ENCODE results near the gene SFXN1.
"Not testable (repeated sequence)": the region's sequence is repeated elsewhere in the genome, so short reads cannot be mapped to it uniquely, and the experiment has no call there.

Gene SFXN1, protein sequence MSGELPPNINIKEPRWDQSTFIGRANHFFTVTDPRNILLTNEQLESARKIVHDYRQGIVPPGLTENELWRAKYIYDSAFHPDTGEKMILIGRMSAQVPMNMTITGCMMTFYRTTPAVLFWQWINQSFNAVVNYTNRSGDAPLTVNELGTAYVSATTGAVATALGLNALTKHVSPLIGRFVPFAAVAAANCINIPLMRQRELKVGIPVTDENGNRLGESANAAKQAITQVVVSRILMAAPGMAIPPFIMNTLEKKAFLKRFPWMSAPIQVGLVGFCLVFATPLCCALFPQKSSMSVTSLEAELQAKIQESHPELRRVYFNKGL

DNA sequence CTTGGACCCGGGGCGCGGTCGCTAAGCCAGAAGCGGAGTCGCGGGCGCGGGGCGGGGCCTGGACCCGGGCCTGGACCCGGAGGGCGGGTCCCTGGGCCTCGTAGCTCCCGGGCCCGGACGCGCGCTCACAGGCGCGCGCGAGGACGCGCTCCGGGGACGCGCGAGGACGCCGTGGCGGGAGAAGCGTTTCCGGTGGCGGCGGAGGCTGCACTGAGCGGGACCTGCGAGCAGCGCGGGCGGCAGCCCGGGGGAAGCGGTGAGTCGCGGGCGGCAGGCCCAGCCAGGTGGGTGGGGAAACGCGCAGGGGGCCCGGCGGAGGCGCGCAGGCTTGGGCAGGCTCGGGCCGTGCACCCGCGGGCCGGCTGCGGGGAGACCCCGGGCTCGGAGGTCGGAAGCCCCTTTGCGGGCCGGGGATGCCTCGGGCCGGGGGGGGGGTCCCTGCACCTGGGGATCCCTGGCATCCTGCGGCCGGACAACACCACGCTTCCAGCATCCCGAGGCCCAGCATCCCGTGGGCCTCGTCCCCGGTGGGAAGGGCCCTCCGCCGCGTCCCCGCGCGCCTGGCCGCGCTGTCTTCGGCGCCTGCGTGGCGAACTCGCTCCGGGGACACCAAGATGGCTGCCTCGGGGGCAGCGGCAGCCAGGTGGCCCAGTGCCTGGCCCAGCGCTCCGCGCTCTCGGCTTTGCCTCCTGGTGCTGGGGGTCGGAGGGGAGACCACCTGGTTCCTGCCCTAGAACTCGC, at the start of gene SFXN1:
Gene SFXN1 (plus strand): TSS at position 177 of the 741 bp plus-strand sequence. CDS start 13,544 bp downstream, outside the sequence.
- DNase-seq (ENCODE audit: low read depth): peak; percentile 59

DNA sequence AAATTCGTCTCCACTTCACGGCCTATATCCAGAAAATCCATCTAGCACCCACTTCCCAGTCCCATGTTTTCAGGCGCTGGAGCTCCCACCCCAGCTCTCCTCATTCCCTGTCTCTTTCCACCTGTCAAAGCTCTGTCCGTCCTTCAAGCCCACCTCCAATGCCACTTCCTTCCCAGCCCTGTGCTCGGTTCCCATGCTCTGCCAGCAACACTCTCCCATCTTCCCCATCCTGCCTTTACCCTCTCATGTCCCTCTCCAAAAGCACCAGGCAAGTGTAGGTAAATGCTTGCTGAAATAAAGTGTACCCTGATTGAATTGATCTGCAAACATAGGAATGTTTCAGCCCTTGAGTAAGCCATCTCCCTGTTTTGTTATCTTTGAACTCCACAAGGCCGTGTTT, 43.6 kb upstream of the SFXN1 start:
- DNase-seq (ENCODE audit: low read depth): no peak

DNA sequence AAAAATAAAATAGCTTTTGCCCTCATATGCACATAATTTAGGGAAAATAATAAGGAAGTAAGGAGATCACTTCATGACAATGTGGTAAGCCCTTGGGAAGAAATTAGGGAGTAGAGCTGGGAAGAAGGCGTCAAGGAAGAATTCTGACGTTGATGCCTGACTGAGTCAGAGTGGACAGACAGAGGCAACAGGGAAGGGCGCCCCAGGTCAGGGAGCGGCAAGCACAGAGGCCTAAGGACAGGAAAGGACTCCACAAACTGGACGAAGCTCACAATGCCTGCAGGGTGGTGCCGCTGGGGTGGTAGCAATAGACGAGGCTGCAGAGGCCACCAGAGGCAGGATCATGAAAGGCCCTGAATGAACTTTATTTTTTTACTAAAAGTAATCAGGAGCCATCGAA, 42.0 kb upstream of the SFXN1 start:
- DNase-seq (ENCODE audit: low read depth): no peak

DNA sequence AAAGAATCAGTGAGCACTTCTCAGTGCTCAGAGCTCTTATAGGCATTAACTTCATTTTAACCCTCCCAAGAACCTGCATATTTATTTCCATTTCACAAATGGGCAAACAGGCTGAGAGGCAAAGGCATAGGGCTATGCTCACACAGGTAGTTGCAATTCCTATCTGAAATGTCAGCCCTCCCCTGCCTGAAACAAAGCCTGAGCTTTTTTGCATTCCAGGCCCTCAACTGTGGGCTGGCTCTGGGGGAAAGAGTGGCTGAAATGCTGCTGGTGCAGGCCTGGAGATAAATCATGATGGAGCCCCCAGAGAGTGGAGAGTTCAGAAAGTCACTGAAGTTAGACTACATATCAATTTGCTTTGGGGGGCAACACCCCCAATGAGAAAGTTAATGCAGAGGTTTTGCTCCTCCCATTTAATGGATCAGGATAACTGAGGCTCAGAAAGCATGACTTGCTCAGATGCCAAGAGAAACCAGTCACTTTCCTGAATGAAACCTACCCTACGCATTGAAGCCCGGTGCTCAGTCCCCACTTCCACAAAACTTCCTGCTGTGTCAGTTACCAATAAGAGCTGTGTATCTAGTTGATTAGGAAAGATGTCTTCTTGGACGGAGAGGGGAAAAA, 40.0 kb upstream of the SFXN1 start:
- DNase-seq (ENCODE audit: low read depth): no peak

DNA sequence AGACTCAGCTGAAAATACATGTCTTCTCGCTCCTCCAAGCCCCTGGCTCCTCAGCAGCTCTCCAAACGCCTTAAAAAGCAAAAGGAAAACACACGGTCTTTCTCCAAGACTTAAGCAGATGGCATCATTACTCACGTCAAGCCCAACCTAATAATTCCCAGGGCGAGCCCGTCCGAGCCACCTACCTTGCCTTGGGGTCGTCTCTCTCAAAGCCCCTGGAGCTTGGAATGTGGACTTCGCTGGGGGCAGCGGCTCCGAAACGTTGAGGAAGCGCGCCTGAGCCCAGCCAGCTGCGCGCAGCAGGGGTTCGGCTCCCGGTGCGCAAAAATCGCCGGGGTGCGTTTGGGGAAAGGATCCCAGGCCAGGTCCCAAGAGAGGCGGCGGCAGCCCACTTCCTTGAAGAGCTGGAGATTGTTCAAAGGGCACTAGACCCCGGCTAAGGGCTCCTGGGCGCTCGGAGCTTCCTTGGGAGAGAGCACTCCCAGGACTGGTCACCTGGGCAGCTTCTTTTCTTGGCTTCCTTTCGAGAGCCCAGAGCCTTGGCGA, 34.8 kb upstream of the SFXN1 start:
- no peak for DNase-seq (ENCODE audit: low read depth)

DNA sequence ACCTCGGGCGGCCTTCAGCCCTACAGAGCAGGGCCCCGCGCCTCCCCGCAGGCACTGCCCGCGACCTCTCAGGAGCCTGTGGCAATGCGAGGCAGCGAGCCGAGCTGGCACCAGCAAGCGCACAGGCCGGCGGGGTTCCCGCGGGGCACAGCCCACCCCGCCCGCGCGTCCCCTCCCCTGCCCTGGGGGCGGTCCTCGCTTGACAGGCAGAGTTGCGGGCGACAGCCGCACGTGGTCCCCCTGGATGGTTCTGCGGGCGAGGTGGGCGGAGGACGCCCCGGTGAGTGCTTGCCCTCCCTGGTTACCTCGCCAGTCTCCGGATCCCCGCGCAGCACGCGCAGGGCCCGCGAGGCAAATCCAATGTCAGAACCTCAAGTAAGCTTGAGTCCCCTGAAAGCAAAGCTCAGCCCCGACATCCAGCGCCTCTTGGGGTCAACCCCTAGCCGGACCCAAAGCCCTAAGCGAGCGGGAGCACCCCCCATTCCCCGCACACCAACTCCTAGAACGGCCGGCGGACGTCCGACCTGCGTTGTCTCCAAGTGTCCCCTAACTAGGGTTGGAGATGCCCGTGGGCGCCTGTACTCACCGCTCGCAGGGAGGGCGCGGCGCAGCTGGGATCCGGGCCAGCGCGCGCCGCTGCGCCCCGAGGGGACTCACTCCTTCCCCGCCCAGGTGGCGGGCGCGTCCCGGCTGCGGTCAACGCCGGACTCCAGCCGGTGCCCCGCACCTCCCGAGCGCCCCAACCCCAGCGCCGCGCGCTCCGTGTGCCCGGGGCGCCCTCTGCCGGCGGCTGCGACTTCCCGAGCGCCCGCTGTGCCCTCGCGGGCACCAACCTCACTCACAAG, 34.1 kb upstream of the SFXN1 start, which contains the start of gene DRD1:
Gene DRD1 (minus strand): TSS at position 123 of the 845 bp plus-strand sequence. CDS start 1,083 bp downstream, outside the sequence.
- peak; percentile 17 for DNase-seq (ENCODE audit: low read depth)

DNA sequence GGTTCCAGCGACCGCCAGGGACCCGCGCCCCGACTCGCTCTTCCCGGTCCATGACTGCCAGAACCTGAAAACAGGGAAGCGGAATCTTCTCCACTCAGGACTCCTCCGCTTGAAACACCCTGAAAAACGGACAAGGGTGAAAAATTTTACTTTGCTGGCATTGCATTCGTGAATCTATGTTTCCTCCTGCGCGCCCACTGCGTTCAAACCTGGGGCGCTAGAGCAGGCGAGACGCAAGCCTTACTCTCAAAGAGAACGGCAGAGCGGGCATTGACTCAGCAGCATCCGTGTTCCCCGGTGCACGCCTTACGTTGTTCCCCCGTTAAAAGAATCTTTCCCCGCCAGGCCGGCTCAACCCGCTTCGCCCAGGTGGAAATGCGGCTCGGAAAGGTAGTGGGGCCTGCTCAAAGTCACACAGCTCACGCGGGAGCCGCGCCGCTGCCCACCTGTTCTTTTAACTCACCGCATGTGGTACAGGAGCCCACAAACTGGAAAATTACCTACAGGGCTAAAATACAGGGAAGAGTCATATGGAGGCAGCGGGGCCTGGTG, 33.4 kb upstream of the SFXN1 start:
- DNase-seq (ENCODE audit: low read depth): no peak

DNA sequence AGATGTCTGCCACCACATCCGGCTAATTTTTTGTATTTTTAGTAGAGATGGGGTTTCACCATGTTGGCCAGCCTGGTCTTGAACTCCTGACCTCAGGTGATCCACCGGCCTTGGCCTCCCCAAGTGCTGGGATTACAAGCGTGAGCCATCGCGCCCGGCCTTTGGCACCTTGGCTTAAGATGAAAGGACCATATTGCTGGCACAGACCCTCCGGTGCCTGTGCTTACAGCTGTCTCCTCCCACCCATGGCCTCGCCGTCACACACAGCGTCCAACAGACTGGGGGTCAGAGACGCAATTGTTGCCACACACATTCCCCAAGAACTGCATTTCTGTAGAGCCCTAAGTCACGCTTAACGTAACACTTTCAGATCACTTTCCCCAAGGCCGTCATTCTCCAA, 32.0 kb upstream of the SFXN1 start:
- not testable (repeated sequence) for DNase-seq (ENCODE audit: low read depth)

DNA sequence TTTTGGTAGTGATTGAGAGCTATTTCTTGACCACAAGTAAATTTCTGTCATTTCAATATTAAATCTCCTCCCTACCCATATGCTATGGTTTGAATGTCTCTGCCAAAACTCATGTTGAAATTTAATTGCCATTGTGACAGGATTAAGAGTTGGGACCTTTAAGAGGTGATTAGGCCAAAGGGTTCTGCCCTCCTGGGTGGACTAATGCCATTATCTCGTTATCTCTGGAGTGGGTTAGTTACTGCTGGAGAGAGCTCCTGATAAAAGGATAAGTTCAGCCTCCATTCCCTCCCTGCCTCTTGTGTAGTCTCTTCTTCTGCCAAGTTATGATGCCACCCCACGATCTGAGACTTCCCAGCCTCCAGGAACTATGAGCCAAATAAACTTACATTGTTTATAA, 30.8 kb upstream of the SFXN1 start:
- no peak for DNase-seq (ENCODE audit: low read depth)

DNA sequence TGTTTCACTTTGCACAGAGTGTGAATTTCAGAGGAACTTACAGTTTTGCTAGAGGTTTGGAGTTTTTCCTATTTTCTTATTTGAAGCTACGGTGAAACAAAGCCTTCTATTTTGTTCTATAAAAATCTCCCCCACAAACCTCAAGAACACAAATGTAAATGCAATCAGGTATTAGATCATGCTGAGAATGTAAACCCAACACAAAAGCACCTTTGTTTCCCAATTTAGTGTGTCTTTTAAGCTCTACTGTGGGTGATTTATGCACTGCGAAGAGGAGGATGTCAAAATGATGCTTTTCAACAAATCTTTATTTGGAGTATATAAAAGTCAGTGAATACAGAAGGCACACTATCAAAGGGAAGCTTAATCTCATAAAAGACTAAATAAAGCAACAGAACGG, 30.1 kb upstream of the SFXN1 start:
- DNase-seq (ENCODE audit: low read depth): no peak

DNA sequence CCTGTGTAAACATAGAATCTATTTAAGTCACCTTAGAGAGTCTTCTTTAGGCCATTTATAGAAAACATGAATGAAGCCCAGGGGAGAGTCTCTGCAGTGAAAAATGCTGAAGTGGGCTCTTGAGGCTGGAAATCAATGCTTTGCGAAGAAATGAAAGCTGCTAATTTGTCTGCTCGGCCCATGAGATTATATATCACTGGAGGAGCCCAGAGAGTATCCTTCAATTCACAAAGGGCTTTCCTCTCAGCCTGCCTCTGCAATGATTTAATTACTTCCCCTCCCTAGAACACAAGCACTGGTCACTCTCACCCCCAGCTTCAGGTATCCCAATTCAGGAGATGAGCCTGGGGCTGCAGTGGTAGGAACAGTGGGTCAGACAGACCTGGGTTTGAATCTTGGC, 26.2 kb upstream of the SFXN1 start:
- no peak for DNase-seq (ENCODE audit: low read depth)

DNA sequence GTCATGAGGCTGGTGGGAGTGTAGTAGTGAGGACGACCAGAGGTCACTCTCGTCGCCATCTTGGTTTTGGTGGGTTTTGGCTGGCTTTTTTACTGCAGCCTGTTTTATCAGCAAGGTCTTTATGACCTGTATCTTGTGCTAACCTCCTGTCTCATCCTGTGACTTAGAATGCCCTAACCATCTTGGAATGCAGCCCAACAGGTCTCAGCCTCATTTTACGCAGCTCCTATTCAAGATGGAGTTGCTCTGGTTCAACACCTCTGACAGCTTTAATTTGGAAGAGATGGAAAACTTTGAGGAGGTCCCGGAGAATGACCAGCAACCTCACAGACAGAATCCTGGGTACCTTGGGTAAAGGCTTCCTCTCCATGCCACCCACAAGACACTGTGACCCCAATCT, 24.0 kb upstream of the SFXN1 start:
- not testable (repeated sequence) for DNase-seq (ENCODE audit: low read depth)

DNA sequence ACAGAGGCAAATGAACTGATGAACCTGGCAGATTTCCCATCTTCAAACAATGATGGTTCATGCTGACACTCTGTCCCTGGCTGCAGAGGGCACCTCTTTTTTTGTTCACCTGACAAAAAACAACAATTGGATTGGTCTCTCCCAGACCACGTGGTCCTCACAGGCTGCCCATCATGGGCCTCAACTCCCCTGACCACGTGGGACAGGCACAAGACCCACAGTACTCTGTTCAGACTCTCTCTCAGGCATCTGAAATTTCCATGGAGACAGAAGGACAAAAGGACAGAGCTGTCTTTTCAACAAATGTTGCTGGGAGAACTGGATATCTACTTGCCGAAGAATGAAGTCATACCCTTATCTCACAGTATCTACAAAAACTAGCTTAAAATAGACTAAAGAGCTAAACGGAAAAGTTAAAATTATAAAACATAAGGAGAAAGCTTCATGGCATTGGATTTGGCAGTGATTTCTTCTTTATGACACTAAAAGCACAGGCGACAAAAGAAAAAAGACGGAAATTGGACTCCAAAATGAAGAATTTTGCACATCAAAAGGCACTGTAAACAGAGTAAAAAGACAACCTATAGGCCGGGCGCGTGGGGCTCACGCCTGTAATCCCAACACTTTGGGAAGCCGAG, 22.1 kb upstream of the SFXN1 start:
- no peak for DNase-seq (ENCODE audit: low read depth)

DNA sequence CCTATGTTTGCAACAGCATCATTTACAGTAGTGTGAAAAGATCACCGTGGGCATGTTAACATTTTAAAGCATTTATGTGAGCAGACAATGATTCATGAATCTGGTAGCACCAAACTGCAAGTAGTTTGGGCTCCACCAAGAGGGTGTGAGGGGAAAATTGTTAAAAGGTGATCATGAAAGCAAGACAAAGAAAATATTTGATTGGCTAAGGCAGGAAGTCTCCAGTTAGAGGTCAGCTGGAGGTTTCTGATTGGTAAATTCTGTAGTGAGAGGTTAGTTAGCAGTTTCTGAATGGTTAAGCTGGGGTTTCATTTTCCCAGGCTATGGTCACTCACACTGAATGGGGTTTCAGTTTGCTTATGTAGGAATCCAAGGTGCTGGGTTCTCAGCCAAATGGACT, 20.9 kb upstream of the SFXN1 start:
- no peak for DNase-seq (ENCODE audit: low read depth)

DNA sequence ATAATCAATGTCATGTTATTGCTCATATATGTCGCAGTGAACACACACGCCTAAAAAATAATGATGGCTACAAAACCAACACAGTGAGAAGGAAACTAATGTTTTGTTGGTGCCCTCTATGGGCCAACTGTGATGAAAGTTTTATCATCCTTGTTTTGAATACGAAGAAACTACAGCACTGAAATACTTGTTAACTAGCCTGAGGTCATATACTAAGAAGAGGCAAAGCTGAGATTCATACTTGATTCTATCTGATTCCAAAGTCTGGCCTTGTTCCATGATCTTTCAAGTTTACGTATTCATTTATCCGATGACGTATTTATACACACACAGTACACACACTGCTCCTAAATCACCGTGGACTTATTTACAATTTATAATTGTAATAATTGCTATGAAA, 18.2 kb upstream of the SFXN1 start:
- DNase-seq (ENCODE audit: low read depth): no peak

DNA sequence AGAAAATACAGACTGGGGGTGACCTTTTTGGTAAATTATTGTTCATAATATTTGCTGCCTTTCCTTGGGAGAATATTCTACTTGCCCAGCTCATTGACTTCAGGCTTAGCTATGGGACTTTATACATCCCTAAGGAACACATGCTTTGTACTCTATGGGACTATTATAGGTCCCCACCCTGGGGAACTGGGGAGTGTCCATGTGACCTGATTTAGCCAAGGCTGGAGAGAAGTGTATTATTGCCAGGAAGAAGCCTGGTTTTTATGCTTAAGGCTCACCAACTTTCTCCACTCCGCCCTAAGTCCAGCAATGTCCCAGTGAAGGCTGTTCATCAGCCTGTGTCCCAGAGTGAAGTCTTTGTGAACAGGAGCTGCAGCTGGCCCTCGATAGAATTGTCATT, 17.8 kb upstream of the SFXN1 start:
- DNase-seq (ENCODE audit: low read depth): no peak

DNA sequence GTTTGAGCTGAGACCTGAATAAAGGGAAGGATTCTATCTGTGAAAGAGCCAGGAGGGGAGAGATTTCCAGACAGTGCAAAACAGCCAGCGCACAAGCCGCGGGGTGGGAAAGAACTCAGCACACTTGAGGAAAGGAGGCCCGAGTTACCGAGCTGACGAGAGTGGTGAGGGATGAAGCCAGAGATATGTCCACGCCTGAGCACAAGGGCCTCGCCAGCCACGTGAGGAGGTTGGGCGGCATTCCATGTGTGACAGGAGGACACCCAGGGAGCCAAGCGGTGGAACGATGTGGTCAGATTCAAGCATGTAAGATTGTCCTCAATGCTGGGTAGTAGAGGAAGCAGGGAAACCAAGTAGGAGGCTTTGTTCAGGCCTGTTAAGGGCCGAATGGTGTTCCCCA, 17.0 kb upstream of the SFXN1 start:
- no peak for DNase-seq (ENCODE audit: low read depth)

DNA sequence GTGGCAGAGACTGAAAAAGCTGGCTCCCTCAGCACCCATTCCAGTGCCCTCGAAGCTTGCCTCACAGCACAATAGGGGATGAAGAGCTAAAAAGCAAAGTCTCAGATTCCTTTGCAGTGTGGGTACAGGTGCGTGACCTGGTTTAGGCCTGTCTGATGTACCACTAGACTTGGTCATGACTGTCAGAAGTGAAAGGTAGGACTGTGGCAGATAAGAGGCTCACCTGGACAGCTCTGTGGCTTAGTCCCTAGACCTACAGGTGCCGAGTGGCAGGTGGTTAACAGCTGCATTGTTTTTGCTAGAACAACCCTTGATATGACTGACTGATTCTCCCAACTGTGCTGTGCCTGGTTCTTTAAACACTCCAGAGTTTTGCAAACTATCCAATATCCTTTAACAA, 14.7 kb upstream of the SFXN1 start:
- DNase-seq (ENCODE audit: low read depth): no peak

DNA sequence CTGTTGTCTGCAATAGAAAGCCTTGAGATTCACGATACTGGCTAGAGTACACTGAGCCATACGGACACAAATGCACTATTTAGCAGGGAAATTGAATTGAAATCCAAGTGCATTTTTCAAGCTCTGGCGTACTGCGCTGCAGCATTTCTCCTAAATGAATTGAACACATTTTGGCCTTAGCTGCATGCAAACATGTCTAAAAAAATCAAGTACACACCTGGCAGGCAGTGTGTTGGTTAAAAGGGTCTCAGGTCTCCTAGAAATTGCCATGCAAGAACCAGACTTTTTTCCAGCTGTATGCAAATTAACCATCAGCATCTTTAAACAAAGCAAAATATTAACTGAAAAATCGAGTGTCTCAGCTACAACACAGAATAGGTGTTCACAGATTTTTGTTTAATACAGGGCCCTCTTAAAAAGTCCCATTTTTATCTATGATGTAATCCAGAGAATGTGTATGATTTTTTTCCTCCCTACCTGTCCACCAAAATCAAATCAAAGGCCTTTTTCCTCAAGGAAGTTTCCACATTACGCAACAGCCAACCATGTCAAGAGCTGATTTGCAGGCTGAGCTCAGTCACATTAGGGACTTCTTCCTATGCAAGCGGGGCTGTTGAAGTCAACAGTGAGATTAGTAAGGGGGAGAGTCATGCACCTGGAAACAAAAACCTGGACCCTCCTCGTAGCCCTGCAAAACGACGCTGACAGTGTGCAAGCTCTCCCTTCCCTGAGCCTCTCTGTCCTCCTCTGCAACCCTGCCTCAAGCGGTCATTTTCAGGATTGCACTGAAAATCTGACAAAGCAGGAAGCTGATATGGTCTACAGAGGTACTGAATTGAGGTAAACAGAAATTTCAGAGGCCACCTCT, 14.1 kb upstream of the SFXN1 start:
- DNase-seq (ENCODE audit: low read depth): peak; percentile 40

DNA sequence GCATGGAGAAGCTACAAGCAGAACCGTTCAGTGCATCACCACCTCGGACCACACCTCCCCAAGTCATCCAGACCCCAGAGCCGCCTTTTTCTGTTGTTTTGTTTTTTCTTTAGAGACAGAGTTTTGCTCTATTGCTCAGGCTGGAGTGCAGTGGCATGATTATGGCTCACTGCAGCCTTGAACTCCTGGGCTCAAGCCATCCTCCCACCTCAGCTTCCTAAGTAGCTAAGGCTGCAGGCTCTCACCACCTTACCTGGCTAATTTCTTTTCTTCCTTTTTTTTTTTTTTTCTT, 13.5 kb upstream of the SFXN1 start:
- DNase-seq (ENCODE audit: low read depth): no peak
